ENCODE measurements around the gene FBXW5.

The FBXW5 gene

GRCh38 chr9:136931611-136932130 lies 12.9 kb downstream of the FBXW5 start:
- DNase-seq (ENCODE audit: low spot score): no peak

- DNase-seq (ENCODE audit: low spot score): no peak
These were observed 14.5 kb downstream of the FBXW5 start for GRCh38 chr9:136930014-136930413.

DNA sequence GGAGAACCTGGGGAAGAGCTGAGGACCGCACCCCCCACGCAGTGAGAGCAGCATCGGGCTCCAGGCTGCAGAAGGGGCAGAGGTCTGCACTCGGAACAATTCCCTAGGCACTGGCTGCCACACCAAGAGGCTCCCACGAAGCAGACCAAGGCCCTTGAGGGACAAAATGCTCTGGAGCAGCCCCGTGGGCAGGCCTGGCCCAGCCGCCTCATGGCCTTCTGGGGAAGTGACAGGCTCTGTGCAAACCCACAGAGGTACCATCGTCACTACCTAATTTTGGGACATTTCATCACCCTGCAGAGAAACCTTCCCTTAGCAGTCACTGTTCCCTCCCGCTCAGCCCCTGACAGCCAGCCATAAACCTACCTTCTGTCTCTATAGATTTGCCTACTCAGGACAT lies 15.9 kb downstream of the FBXW5 start:
- no peak for DNase-seq (ENCODE audit: low spot score)

DNA sequence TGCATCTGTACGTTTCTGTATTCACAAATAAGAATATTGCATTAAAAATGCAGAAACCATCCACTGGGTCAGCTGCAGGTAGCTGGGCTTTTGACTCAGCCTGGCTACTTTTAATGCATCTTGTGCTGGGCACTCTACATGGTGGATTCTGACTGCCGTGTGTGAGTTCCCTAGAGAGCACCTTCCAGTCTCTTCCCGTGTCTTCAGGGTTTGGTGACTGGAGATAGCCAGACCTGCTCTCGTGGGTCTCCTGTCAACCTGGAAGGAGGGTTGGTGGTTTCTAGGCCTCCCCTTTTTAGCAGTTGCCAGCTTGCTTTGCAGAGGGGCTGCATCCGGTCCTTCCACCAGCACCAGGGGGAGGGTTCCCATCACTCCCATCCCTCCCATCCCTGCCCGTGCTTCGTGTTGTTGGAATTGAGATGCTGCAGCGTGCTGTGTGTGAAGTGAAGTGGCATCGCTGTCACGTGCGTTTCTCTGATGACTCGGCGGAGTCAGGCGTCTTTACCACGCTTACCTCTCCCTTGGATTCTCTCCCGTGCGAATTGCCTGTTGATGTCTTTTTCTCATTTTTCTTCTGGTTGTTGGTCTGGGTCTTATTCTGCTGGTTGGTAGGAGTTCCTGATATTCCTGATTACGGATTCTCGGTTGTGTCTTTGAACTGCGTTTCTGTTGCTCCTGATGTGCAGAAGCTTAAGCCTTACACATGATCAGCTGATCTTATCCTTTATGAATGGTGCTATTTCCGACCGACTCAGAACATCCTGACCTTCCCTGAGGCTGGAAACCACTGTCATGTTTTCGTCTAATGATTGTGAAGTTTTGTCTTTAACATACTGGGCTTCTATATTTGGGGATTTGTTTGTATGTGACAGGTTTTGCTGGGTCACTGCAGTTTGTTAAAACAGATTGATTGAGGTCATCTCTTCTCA lies 16.9 kb downstream of the FBXW5 start:
- DNase-seq (ENCODE audit: low spot score): no peak

- no peak for DNase-seq (ENCODE audit: low spot score)
These were observed 17.8 kb downstream of the FBXW5 start for GRCh38 chr9:136926749-136927148.

DNA sequence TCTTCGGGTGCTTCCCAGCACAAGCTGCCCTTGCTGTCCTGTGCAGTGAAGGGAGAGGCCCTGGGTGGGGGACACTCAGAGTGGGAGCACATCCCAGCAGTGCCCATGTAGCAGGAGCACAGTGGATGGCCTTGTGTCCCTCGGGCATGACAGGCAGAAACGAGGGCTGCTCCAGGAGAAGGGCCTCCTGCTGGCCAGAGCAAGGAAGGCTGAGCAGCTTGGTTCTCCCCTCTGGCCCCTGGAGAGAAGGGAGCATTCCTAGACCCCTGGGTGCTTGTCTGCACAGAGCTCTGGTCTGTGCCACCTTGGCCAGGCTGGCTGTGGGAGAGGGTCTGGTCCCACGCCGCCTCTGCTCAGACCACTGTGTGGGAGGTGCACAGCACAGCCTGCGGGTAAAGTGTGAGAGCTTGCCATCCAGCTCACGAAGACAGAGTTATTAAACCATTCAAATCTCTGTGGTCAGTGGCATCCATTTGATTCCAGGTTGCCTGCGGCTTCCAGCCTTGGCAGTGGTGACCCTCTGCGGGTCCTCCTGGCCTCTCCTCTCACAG lies 18.3 kb downstream of the FBXW5 start:
- DNase-seq (ENCODE audit: low spot score): no peak

DNA sequence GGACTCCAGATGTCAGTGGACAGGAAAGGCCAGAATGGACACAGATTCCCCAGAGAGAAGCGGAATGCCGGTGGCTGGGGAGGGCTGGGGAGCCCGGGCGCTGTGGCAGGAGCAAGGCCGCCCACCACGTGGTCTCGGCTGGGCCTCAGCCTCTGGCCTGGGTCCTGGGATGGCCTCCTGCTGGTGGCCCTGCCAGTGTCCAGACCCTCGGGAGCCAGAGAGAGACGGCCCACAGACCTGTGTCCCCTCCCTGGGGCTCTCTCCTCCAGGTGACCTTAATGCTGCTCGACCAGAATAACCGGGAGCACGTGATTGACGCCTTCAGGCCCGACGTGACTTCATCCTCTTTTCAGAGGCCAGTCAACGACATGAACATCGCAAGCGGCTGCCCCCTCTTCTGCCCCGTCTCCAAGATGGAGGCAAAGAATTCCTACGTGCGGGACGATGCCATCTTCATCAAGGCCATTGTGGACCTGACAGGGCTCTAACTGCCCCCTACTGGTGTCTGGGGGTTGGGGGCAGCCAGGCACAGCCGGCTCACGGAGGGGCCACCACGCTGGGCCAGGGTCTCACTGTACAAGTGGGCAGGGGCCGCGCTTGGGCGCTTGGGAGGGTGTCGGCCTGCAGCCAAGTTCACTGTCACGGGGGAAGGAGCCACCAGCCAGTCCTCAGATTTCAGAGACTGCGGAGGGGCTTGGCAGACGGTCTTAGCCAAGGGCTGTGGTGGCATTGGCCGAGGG lies 19.0 kb downstream of the FBXW5 start:
- no peak for DNase-seq (ENCODE audit: low spot score)

DNA sequence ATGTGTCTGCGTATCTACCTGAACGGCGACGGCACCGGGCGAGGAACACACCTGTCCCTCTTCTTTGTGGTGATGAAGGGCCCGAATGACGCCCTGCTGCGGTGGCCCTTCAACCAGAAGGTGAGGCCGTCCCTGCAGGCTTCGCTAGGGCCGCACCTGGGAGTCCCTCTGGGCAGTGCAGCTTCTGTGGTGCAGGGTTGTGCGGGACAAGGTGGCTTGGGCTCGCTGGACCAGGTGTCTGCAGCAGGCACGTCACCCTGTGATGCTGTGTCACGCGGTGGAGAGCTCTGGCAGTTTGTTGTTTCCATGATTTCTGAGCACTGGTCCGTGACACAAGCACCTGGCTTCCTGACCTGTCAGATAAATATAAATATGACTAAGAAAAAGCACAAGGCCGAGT lies 20.7 kb downstream of the FBXW5 start:
- no peak for DNase-seq (ENCODE audit: low spot score)

GRCh38 chr9:136922540-136922939 lies 22.0 kb downstream of the FBXW5 start:
- no peak for DNase-seq (ENCODE audit: low spot score)

- DNase-seq (ENCODE audit: low spot score): no peak
These were observed 22.8 kb downstream of the FBXW5 start for GRCh38 chr9:136921718-136922117.

DNA sequence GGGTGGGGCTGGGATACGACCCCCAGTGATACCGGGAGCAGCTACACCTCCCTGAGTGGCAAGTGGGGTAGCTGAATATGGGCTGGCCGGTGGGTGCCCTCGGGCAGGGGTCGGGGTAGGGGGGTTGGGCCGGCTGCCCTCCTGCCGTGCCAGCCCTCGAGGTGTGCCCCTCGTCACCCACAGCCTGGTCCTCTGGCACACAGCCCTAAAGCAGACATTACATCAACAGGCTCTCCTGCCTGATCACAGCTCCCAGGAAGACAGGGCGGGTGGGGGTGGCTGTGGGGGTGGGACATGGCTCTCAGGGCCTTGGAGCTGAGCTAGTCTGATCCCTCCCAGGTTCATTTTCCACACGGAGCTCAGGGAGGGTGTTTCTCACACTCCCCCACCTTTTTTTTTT lies 23.2 kb downstream of the FBXW5 start:
- no peak for DNase-seq (ENCODE audit: low spot score)

GRCh38 chr9:136920734-136921231 lies 23.8 kb downstream of the FBXW5 start:
- DNase-seq (ENCODE audit: low spot score): no peak

DNA sequence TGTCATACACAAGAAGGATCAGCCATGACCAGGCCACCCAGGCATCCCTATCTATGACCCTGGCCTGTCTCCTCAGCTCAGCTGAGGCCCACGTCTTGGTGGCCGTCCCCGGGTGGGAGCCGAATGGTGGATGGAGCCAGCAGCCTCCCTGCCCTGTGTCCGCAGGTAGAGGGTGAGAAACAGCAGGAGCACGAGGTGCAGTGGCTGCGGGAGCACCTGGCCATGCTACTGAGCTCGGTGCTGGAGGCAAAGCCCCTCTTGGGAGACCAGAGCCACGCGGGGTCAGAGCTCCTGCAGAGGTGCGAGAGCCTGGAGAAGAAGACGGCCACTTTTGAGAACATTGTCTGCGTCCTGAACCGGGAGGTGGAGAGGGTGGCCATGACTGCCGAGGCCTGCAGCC lies 24.5 kb downstream of the FBXW5 start:
- no peak for DNase-seq (ENCODE audit: low spot score)

DNA sequence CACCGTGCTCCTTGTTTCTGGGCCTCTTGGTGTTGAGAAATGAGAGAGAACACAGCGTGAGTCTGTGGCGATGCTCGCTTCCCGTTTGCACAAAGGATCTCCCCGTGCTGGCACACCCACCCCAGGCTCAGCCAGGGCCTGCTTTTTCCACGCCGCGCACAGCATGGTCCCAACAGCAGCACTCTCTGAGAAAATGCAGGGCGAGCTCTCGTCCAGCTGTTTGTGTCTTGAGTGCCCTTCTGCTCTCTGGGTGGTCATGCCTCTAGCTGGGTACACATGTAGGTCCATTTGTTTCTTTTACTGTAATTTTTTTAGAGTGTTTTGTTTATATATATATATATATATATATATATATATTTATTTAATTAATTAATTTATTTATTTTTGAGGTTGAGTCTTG lies 26.6 kb downstream of the FBXW5 start:
- DNase-seq (ENCODE audit: low spot score): no peak

GRCh38 chr9:136916330-136917184 lies 28.0 kb downstream of the FBXW5 start:
- no peak for DNase-seq (ENCODE audit: low spot score)

GRCh38 chr9:136915632-136916329 lies 28.8 kb downstream of the FBXW5 start:
- DNase-seq (ENCODE audit: low spot score): no peak

DNA sequence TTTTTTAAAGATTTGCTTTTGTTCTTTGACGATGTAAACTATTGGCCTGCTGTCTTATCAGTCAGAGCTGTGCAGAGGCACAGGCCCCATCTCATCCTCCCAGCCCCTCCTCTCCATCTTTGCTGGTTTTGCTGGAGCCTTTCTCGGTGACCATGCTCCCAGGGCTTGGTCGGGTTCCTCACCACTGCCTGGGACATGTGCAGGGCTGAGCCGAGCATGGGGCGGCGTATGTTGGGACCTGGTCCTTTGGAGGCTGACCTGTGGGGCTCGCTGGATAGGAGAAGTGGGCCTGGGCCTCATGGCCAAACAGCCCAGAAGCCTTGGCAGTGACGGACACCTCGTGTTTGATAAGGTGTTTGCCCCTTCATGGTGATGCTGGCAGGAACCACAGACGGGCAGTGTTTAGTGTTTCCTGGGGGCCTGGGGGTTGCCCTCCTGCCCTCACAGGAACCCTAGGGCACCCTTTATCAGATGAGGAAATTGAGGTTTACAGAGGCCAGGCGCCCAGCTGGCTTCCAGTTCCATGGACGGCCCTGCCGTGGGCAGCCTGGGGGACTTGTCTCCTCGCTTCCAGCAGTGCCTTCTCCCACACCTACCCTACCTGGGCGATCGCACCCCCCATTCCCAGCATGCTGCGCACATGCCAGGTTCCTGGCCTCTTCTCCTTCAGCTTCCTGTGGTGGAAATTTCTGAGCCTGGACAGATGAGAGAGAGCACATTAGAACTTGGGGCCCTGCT lies 30.7 kb downstream of the FBXW5 start:
- no peak for DNase-seq (ENCODE audit: low spot score)

- no peak for DNase-seq (ENCODE audit: low spot score)
These were observed 33.7 kb downstream of the FBXW5 start for GRCh38 chr9:136910901-136911245.

GRCh38 chr9:136910197-136910900 lies 34.2 kb downstream of the FBXW5 start:
- no peak for DNase-seq (ENCODE audit: low spot score)

All from D341Med (cell line).